ENCODE measurements around the gene AKAP7.
"Not testable (repeated sequence)": the region's sequence is repeated elsewhere in the genome, so short reads cannot be mapped to it uniquely, and the experiment has no call there.

The AKAP7 gene

DNA sequence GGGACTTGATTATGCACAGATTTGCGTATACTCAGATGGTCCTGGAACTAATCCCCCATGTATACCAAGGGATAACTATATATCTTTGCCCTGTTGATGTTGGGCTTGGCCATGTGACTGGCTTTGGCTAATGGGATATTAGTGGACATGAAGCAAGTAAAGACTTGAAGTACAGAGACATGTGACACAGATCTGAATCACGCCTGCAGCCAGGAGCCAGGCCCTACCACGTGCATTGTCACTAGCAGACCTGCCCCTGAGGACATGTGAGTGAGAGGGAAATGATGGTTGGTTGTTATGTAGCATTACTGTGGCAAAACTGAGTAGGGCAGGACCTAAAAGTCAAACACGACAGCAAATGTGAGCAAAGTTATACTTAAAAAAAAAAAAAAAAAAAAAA lies 155.7 kb downstream of the AKAP7 start:
- no peak for DNase-seq (ENCODE audit: low read depth, low spot score)

DNA sequence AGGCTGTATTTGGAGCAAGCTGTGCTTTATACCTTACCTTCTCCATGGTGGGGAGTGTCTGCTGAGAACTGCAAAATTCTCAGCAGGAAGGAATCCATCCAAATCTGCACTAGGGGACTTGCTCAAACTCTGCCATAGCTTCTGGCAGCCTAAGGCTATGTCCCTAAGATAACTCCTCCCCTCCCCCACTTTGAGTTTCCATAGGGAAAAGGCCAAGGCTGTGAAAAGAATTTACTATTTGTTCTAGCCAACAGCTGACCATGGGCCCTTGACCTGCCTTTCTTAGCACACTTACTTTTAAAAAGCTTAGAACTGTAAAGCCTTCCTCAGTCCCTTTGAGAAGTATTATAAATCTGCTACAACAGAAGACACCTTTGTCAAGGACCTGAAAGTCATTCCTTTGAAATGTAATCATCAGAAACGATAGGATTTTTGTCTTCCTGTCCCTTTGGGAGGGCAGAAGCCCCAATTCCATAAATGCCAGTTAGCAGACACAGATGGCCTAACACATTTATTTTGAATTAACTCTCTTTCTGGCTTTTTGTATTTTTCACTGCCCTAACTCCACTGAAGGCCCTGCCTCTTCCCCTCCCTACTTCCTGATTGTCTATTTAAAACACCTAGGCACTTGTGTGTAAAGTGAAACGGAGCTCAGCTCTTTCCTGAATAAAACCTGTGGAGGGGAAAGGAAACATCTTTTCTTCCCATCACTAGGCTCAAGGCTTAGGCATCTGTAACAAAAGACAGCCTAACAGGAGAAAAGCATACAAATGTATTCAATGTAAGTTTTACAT lies 157.1 kb downstream of the AKAP7 start:
- no peak for DNase-seq (ENCODE audit: low read depth, low spot score)

DNA sequence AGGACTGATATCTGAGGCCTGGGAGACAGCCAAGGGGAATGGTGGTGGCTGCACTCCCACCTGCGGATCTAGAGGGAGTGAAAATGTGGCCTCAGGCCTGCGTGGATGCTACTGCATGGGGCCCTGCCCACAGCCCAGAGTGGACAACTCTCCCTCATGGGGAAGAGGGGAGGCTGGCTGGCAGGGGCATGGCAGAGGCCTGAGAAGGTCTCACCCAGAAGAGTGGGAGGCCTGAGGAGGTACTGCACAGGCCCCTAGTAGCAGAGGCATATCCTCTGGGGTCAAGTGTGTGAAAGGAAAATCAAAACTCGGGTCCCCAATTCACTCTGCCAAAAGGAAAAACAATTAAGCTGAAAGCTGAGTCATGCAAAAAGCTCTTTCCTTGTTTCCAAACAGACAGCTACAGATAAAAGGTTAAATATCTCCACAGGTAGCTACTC lies 158.2 kb downstream of the AKAP7 start:
- DNase-seq (ENCODE audit: low read depth, low spot score): no peak

DNA sequence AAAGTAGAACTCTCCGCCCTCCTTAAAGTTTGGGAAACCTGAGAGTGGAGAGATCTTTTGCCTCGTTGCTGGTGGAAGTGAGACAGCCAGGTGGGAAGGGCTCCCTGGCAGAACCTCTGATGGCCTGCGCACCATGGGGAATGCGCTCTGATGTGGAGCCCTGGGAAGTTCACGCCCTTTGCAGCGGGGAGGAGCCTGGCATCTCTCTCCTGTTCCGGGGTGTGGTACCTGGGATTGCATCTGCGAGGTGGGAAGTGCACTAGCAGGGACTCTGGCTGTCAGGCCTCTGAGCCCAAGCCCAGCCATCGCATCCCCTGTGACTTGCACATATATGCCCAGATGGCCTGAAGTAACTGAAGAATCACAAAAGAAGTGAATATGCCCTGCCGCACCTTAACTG lies 159.8 kb downstream of the AKAP7 start:
- no peak for DNase-seq (ENCODE audit: low read depth, low spot score)

DNA sequence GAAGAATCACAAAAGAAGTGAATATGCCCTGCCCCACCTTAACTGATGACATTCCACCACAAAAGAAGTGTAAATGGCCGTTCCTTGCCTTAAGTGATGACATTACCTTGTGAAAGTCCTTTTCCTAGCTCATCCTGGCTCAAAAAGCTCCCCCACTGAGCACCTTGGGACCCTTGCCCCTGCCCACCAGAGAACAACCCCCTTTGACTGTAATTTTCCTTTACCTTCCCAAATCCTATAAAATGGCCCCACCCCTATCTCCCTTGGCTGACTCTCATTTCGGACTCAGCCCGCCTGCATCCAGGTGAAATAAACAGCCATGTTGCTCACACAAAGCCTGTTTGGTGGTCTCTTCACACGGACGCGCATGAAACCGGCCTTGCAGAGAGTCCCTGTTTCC lies 165.6 kb downstream of the AKAP7 start:
- DNase-seq (ENCODE audit: low read depth, low spot score): not testable (repeated sequence)

DNA sequence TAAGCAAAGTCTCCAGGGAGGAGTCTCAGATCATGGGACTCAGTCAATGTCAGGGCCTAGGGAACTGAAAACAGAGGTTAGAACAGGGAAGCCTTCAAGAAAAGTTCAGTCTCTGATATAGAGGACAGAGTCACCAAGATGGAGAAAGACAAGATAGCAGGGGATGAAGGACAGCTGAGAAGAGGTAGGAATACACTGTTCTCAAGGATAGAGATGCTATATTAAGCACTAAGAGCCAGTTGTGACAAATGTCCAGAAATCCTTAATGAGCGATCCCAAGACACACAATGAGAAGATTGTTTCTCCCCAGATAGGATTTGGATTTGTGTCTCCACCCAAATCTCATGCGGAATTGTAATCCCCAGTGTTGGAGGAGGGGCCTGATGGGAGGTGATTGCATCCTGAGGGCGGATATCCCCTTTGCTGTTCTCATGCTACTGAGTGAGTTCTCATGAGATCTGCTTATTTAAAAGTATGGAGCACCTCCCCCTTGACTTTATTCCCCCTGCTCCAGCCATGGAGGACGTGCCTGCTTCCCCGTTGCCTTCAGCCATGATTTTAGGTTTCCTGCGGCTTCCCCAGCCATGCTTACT lies 168.2 kb downstream of the AKAP7 start:
- no peak for DNase-seq (ENCODE audit: low read depth, low spot score)

DNA sequence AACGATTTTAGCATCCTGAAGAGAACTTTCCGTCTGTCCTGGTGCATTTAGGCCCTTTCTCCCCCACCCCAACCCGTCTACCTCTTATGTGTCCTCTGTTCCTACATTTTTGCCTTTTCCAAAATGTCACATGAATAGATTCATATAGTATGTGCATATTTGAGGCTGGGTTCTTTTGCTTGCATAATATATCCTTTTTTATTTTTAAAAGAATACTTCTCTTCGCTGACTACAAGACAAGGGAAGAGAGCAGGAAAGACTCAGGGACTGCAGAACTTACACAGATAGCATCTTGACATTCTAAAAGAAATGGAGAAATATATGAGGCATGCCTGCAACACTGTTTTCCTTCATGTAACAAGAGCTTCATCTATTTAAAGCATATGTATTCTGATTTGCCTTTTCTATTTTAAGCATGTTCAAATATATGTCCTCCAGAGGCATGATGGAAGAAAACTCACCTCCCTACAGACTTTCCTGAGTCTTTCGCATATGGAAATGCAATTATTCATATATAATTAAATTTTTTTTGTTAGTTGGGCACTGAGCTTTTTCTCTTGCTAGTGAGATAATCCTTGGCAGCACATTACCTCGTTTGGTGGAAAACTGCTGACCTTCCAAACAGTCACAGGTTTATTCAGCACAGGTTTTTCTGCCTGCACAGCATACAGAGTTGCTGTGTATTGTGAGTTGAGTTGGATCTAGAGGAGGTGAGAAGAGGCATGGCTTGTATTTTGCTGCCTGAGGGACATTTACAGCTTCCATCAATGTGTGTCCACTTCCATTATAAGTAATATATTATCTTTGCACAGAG lies 170.0 kb downstream of the AKAP7 start:
- DNase-seq (ENCODE audit: low read depth, low spot score): no peak

DNA sequence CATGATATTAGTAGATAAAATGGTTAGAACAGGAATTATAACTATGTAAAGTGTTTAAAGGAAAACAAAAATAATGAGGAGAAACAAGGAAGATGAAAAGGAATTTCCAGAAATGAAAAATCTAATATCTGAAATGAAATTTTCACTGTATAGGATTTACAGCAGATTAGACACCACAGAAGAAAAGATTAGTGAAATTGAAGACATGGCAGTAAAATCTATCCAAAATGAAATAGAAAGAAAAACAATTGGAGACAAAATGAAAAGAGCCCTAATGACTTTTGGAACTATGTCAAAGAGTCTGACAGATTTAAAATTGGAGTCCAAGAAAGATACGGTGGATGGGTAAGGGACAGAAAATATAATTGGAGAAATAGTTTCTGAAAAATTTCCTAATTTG lies 174.2 kb downstream of the AKAP7 start:
- no peak for DNase-seq (ENCODE audit: low read depth, low spot score)

DNA sequence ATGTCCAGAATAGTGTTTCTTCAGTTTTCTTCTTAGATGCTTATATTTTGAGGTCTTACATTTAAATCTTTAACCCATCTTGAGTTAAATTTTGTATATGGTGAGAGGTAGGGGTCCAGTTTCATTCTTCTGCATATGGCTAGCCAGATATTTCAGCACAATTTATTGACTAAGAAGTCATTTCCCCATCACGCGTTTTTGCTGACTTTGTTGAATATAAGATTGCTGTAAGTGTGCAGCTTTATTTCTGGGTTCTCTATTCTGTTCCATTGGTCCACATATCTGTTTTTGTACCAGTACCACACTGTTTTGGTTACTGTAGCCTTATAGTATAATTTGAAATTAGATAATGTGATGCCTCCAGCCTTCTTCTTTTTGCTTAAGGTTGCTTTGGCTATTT lies 179.6 kb downstream of the AKAP7 start:
- no peak for DNase-seq (ENCODE audit: low read depth, low spot score)

DNA sequence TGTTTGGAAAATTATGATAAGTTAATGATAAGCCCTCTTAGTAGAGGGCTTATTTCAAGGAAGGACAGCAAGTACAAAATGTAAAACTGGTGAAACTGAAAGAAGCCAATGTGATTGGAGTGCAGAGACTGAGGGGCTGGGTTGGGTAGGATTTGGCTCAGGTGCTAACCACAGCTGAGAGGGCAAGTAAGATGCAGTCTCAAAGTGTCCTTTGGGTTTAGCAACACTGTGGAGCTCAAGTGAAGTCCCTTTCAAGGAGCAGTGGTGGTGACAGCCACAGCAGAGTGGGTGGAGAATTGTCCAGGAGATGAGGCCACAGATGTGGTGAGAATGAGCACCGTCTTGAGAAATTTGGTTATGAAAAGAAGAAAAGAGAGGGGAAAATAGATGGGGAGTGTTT lies 181.4 kb downstream of the AKAP7 start:
- no peak for DNase-seq (ENCODE audit: low read depth, low spot score)

DNA sequence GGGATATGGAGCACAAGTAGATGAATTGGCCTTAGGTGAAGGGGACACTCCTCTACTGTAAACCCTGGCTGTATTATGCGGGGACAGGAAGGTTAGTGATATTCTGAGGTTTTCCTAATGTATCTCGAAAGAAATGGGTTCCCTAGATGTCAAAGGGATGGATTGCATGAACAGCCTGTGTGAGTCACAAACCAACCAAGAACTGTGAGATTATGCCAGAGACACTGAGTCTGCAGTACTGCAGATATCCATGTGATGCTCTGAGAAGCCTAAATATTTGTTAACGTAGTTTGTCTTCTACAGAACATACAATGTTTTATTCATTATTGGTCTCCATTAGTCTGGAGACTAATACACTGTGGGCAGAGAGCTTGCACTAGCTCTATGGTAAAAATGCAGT lies 182.2 kb downstream of the AKAP7 start:
- no peak for DNase-seq (ENCODE audit: low read depth, low spot score)

DNA sequence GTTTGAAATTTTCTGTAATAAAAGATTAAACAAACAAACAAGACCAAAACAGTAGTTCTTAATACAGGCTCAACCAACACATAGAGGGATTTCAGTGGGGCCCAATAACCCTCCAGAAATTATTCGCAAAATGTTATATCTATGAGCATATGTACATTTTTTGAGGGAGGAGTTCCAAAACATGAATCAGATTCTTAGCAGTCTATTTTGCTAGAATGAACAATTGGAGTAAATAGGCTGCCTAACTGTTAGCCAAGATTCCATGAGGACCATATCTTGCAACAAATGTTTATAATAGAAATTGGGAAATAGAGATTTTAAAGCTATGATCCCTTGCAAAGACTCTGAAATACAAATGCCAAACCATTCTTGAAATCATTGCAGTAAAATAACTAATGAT lies 186.3 kb downstream of the AKAP7 start:
- DNase-seq (ENCODE audit: low read depth, low spot score): no peak

DNA sequence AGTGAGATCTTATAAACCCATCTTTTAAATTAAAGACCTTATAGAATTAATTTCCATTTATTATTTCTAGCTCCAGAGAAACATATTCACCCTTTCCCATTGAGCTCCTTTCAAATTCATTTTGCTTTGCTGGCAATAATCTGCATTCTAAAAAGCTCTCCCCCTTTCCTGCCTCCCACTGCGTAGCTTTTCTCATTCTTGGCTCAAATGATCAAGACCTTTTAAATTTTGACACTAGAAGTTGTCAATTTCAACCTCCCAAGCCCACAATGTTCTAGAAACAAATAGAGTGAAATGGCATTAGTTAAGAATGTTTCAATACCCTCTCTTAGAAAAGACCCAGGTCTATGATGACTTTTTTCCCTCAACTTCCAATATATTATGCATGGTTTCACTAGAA lies 186.9 kb downstream of the AKAP7 start:
- DNase-seq (ENCODE audit: low read depth, low spot score): no peak

DNA sequence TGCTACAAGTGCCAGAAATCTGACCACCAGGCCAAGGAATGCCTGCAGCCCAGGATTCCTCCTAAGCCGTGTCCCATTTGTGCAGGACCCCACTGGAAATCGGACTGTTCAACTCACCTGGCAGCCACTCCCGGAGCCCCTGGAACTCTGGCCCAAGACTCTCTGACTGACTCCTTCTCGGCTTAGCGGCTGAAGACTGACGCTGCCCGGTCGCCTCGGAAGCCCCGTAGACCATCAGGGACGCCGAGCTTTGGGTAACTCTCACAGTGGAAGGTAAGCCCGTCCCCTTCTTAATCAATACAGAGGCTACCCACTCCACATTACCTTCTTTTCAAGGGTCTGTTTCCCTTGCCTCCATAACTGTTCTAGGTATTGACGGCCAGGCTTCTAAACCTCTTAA lies 190.4 kb downstream of the AKAP7 start:
- DNase-seq (ENCODE audit: low read depth, low spot score): not testable (repeated sequence)

DNA sequence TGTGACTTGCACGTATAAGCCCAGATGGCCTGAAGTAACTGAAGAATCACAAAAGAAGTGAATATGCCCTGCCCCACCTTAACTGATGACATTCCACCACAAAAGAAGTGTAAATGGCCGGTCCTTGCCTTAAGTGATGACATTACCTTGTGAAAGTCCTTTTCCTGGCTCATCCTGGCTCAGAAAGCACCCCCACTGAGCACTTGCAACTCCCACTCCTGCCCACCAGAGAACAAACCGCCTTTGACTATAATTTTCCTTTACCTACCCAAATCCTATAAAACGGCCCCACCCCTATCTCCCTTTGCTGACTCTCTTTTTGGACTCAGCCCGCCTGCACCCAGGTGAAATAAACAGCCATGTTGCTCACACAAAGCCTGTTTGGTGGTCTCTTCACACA lies 193.5 kb downstream of the AKAP7 start:
- DNase-seq (ENCODE audit: low read depth, low spot score): not testable (repeated sequence)

DNA sequence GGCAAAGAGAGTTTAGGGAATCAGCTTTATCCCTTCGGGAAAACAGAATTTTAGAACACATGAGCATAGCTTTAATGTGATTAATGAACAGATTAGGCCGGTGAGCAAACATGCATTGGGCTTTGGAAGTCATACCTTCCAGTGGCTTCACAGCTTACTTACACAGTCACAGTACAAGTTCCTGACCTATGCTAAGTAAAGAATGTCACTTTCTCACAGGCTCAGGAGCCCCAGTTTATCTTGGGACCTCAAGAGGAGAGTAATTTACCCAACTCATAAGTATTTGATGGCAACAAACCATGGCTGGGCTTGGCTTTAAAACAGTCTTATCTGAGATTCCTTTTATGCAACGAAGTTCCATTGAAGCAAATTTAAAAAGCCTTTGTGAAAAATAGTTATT lies 195.9 kb downstream of the AKAP7 start:
- no peak for DNase-seq (ENCODE audit: low read depth, low spot score)

DNA sequence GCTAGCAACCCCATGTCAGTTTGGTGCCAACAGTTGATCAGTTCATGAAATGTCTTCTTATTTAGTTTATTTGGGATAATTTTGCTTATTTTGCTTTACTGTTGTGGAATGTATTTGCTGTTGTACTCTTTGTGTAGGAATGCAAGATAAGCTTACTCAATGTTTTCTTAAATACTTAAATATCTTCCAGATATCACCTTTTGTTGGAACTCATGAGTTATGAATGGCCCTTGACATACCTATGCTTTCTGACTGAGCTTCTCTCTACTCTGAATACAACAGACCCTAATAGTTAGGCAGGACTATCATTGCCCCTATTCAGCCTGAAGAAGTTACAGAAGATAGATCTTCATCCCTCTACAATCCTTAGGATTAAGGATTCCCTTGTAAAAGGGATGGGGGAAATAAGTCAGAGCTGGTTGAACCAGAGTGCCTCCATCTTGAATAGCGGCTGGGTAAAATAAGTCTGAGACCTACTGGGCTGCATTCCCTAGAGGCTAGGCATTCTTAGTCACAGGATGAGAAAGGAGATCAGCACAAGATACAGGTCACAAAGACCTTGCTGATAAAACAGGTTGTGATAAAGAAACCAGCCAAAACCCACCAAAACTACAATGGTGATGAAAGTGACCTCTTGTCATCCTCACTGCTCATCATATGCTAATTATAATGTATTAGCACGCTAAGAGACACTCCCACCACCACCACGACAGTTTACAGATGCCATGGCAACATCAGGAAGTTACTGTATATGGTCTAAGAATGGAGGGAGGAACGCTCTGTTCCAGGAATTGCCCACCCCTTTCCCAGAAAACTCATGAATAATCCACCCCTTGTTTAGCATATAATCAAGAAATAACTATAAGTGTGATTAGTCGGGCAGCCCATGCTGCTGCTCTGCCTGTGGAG lies 196.9 kb downstream of the AKAP7 start:
- DNase-seq (ENCODE audit: low read depth, low spot score): no peak

Data from activated naive CD8-positive, alpha-beta T cell treated with anti-CD3 and anti-CD28 coated beads, Interleukin-2, amount 50 U/mL, for 16 hours (primary cell).